NCI-H2107 treated with DMSO at 0.1 percent for 48 hours (cell line): Measurements from ENCODE around the gene NAV2.

Experiments
- DNase-seq: peaks from one replicate; lab custom pipeline; 2025; ENCODE audit not compliant: unreplicated experiment; lab: John Stamatoyannopoulos, UW

Gene NAV2

GRCh38 chr11:19739872-19740271, 27.2 kb downstream of the NAV2 start:
- no peak for DNase-seq

- no peak for DNase-seq
Observed at GRCh38 chr11:19740586-19740985, 27.9 kb downstream of the NAV2 start.

- peak; percentile 20 for DNase-seq
Observed at GRCh38 chr11:19742588-19743292, 30.1 kb downstream of the NAV2 start.

GRCh38 chr11:19743622-19744021, 31.0 kb downstream of the NAV2 start:
- no peak for DNase-seq

DNA sequence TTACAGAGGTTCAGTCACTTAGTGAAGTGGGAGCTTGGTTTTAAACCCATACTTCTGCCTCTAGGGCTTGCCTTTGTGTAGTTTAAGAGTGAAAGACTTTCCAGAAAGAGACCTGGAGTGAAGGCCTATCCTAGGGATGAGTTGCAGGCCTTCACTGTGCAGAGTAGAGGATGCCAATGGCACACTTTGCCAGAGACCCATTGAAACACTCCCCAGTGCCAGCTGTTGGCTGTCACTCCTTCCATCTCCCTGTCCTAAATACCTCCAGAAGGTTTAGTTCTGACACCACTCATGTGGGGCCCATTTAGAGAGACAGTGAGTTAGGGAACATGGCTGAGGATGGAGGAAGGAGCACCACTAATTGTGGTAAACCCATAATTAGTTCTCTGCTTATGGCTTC, 31.5 kb downstream of the NAV2 start:
- DNase-seq: no peak

DNA sequence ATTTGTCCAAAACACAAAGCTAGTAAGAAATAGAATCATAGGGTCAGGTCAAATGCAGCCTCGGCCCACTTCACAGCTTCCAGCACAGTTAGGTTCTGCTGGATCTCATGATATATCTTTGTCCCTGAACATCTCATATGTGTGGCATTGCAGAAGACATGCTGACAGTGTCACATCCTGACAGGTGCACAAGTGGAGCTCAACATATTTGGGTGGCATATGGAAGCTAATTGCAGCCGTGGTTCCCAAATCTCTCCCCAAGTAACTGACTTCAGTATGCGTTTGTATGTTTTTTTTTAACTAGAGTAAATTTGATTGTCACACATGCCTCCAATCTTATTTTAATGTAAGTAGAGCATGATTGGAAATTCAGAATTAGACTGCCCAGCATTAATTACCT, 33.4 kb downstream of the NAV2 start:
- no peak for DNase-seq

GRCh38 chr11:19747634-19748033, 35.0 kb downstream of the NAV2 start:
- DNase-seq: no peak

DNA sequence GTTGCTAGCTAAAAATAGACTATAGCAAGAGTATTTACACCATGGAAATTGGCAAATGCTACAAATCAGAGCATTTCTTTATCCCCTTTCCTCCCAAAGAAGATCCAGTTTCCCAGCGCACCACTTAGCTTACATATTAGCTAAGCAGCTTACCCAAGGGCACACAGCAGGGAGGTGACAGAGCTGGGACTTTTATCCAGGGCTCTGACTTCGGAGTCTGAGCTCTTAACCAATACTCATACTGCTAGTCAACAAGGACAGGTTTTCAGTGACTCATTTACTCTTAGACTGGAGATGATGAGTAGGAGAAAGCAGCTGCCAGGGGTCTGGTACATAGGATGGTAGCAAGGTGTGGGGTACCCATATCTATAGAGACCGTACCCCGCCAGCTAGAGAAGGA, 38.4 kb downstream of the NAV2 start:
- no peak for DNase-seq

DNA sequence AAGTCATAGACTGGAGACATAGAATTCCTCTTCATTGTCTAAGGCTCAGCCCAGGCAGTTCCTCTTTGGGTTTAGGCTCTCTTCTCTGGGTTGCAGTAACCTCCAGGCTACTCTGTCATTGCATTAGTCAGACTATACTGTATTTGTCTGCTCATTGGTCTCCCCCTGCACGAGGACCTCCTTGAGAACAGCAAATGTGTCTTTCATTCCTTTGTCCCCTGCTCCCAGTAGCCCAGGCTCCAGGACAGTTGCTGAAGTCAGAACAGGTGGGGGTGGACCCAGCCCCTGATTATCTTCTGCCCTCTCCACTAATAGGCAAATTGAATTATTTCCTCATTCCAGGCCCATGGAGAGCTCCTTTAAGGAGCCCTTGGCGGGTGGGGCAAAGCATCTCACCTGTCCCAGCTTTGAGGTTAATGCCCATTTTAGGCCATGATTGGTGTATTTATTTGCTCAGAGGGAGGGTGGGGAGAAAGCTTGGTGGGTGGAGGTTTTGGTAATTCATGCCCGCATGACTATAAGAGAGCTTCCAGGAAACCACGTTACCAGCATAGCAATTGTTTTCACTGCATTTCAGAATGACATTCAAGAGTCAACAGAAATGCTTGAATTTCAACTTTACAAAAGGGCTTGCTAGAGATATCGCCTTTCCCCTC, 40.9 kb downstream of the NAV2 start:
- DNase-seq: no peak

- no peak for DNase-seq
Observed at GRCh38 chr11:19756675-19757475, 44.2 kb downstream of the NAV2 start.

- DNase-seq: no peak
Observed at GRCh38 chr11:19759389-19759788, 46.8 kb downstream of the NAV2 start.

GRCh38 chr11:19762266-19762665, 49.6 kb downstream of the NAV2 start:
- DNase-seq: no peak

GRCh38 chr11:19763330-19763729, 50.7 kb downstream of the NAV2 start:
- DNase-seq: no peak

GRCh38 chr11:19766206-19766605, 53.6 kb downstream of the NAV2 start:
- DNase-seq: no peak

DNA sequence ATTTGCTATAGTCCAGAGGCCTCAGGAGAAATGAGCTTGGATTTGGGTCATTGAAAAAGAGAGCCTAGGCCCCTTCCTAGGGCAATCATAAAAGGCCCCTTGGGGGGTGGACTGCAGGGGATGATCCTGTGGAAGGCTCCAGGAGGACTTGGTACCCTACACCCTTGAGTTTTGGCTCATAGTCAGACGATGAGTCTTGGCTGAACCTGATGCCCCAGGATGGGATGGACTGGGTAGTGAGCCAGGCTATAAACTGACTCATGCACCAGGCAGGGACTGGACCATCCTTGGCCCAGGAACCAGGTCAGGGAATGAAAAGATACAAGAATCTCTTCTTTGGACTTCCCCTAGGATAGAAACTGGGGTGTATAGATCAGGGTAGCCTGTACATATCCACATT, 54.2 kb downstream of the NAV2 start:
- no peak for DNase-seq

- no peak for DNase-seq
Observed at GRCh38 chr11:19767627-19768151, 55.1 kb downstream of the NAV2 start.

- DNase-seq: no peak
Observed at GRCh38 chr11:19768197-19768596, 55.6 kb downstream of the NAV2 start.

GRCh38 chr11:19768815-19769214, 56.2 kb downstream of the NAV2 start:
- no peak for DNase-seq

GRCh38 chr11:19769820-19770219, 57.2 kb downstream of the NAV2 start:
- DNase-seq: peak; percentile 85

DNA sequence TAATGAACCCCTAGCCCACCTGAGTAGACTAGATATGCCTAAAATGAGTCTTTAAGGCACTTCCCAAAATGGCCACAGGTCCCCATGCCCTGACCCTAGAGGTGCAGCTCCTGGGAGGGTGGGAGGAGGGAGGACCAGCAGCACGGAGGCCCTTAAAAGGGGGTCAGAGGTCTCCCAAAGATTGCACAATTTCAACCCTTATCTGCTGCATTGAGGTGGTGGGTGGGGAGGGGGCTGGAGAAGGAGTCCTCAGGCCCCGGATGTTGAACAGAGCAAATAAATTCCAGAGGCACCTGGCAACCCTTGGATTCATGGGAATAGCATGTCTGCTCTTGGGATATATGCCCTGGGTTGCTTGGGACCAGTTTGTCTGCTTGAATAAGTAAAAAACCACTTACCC, 57.6 kb downstream of the NAV2 start:
- no peak for DNase-seq

DNA sequence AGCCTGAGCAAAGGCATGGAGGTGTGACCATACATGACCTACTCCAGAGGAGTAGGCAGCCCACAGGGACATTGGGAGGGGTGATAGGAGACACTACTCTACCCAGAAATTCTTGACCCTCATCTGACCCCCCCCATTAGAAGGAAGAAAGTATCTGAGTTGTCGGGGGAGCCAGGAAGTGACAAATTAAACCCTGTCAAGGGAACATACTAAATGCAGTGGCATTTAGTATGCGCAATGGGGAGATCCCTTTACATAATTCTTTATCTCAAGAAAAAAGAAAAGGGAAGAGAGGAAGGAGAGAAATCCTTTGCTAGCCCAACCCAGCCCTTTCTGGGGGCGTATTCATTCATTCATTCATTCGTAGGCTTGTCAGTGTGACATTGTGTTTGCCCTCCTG, 58.8 kb downstream of the NAV2 start:
- no peak for DNase-seq

DNA sequence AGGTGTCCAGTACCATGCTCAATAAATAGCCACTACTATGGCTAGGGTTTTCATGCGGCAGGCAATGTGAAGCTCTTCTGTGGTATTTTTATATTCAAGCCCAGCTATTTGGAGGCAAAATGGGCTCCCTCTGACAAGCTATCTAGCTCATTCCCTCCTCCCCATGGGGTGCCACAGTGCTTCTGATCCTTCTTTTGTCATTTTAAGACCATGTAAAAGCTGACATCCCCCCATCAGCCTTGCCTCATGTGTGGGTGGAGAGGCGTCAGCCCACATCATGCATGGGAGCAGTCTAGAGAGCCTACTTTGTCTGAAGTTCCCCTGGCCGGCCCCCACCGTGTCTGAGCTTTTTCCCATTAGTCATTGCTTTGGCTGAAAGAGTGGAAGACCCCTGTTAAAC, 59.8 kb downstream of the NAV2 start:
- DNase-seq: no peak
